GM19193 (cell line): Measurements from ENCODE around the gene ZDHHC14.

ENCODE experiments used
- POLR2A ChIP-seq: IDR thresholded peaks from 4 replicates; pipeline ENCODE4 v1.6.1; 2011; ENCODE audit not compliant: insufficient read depth, insufficient read length; ENCODE audit errors: extremely low read depth

Gene ZDHHC14

DNA sequence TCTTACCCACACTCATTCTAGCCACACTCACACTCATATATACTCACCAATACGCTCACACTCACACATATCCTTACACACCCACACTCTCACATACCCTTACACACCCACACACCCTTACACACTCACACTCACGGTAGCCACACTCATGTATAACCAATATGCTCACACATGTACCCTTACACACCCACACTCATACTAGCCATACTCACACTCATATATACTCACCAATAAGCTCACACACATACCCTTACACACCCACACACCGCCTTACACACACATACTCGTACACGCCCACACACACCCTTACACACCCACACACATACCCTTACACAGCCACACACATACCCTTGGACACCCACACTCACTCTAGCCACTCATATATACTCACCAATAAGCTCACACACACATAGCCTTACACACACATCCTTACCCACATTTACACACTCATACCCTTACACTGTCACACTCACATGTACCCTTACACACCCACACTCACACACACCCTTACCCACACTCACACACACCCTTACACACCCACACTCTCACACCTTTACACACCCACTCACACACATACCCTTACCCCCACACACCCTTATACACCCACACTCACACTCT is 249.6 kb downstream of the ZDHHC14 start:
- TF ChIP-seq POLR2A, result no peak

DNA sequence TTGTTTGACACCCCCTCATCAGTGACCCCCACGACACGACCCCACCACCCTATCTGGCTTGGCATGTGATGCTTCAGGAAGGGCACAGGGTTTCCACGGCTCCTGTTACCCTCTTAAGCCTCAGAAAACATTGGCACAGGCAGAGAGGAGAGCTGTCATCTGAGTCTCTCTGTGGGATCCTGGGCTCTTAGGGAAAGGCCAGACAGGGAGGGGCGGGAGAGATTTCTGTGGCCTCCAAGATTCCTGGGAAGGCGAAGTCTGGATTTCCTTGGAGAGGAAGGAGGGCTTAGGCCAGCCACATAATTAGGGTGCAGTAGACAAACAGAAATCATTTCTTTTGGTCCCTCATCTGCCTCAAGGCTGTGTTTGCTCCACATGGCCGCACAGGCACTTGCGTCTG is 250.4 kb downstream of the ZDHHC14 start:
- TF ChIP-seq POLR2A, result no peak

DNA sequence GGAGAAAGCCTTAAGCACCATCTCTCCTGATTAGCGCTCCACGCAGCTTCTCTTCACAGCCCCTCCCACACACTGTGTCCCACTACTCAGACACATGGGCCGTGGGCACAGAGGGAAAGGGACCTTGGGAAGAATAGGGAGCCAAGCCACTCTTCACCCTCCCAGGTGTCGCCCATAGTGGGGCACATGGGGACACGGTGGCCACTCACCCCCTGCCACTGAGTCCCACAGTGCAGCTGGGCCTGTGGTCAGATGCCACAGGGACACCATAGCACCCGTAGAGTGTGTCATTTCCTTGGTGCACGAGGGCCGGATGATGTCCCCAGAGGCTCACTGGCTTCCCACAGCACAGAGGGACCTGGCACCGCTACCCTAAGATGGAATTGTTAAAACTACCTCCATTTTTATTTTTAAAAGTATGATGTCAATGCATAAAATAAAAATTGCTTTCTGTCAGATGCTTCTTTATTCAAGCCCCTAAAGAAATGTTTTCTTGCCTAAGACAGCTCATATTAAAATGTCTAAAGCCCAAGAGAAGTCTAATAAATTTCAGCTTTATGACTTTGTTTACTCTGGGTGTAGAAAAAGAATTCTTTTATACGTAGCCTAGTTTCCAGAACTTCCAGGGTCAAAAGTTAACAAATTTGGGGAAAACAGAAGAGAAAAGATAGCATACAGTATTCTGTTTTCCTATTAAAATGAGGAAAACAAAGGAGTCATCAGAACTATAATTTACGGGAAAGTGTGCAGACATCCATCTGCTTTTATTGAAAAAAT is 251.0 kb downstream of the ZDHHC14 start:
- no peak for TF ChIP-seq POLR2A

DNA sequence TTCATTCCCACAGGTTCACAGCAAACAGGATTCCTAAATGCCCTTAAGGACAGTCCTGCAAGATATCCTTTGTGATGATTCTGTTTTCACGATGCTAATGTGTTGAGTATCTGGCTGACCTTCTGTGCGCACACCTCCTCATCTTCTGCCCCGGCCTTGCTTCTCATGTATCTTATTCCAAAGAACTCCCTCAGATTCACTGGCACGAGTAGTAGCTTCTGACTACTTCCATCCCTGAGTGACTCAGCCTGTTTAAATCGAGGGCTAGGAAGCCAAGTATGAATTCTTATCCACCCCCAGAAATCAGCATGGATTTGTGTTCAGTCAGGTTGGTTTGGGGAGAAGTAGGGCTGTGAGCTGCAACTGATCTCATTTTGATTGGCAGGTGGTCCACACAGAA is 251.8 kb downstream of the ZDHHC14 start:
- no peak for TF ChIP-seq POLR2A

DNA sequence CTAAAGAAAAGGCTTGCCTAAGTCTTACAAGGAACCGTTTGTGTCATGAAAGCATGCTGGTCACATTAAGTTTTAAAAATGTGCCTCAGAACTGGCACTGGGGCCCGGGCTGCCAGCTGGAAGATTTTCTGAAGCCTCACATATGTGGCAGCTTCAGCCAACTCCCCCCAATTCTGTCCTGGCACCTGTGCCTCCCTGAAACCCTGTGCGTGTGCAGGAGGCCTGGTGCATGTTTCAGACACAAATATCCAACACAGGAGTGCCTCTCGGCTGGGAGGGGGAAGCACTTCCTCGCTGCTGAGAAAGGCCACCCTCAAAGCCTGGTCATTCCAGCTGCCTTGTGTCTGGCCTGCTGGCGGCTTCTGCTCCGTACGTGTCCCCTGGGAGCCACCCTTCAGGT is 253.6 kb downstream of the ZDHHC14 start:
- no peak for TF ChIP-seq POLR2A

DNA sequence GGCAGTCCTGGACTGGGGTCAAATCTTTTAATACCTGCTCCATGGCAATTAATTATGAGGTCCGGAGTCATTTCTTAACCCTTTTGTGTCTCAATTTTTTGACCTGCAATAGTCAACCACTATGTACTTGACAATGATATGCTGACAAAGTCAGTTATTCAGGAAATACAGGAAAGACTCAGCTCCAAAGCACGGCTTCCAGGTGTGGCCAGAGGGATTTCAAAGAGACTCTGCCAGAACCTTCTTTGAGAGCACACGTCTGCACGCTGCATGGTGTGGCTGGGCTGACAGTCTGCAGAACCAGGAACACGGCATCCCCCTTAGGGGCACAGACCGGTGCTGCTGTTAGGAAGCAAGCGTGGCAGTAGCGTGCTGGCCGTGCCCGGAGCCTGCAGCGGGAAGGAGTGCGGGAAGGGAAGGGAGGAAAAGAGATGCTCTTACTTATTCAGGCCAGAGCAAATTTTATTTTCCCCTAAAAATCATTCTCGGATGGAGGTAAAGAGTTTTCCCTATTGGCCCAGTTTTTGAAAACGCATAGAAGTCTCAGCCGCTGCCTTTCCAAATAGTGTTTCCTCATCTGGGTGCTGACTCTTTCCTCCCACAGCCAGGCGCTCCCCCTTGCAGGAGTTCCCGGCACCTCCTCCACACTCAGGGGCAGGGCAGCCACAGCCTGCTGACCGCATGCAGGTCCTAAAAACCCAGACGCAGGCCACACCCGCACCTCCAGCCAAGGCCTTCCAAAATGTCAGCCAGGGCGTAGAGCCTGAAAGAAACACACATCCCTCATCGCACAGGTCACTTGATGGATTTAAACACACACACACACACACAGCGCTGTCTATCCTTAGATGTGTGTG is 254.6 kb downstream of the ZDHHC14 start:
- TF ChIP-seq POLR2A, result no peak

DNA sequence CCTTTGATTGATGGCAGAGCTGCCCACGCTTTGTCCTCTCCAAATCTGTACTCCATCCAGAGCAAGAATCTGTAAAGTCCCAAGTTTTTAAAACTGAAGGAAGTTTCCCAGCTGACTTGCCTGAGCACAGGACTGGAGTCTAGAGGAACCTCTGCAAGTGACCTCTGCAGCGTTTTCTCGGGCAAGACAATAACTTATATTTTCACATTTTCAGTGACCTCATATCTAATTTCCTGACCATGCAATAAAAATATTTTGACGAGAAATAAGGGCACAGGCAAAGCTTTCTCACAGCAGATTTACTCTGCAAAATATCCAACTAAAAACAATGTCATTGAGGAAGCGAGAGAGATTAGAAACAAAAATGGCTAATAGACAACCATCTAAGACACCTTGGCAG is 256.5 kb downstream of the ZDHHC14 start:
- no peak for TF ChIP-seq POLR2A

DNA sequence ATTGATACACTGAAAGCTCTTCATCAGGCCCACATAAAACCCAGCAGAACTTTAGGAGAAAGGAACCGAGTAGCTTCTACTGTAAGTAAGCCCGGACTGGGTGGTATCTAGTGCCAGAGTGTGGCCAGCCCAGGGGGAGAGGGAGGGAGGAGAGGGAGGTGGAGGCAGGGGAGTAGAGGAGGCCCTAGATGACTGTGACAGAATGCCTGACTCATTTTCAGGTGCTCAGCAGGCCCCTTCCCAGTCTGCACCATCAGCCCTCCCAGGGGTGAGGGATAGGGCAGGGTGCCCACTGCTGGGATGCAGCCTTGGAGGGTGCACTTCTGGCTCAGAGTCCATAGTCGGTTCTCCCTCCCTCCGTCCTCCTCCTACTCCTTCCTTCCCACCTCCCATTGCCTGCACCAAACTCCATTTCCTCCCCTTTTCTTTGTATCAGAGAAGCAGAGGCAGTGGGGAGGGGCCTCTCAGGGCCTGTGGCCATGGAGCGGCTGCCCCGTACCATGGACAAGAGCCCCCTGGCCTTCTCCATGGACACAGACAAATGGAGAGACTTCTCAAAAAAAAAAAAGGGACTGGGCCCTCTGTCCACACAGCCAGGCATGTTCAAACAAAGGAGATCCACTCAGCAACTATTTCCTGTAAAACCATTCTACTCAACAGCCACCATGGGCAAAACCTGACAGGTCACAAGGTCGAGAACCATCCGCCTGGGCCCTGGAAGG is 257.1 kb downstream of the ZDHHC14 start:
- no peak for TF ChIP-seq POLR2A

DNA sequence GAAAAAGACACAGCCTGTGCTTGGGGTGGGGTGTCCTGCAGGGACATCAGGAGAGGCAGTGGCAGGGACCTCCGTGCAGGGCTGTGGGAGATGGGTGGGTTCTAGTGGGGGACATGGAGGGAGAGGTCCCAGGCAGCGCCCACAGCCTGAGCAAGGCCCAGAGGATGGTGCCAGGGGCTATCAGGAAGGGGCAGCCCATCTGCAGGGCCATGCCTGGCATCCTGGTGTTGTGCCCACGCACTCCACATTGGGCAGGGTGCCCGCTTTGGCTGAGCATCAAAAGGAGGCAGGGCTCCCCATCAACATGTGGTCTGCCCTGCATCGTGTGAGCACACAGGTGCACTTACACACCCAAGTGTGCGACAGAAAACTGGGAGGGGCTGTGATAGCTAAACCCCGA is 257.8 kb downstream of the ZDHHC14 start:
- TF ChIP-seq POLR2A, result no peak

DNA sequence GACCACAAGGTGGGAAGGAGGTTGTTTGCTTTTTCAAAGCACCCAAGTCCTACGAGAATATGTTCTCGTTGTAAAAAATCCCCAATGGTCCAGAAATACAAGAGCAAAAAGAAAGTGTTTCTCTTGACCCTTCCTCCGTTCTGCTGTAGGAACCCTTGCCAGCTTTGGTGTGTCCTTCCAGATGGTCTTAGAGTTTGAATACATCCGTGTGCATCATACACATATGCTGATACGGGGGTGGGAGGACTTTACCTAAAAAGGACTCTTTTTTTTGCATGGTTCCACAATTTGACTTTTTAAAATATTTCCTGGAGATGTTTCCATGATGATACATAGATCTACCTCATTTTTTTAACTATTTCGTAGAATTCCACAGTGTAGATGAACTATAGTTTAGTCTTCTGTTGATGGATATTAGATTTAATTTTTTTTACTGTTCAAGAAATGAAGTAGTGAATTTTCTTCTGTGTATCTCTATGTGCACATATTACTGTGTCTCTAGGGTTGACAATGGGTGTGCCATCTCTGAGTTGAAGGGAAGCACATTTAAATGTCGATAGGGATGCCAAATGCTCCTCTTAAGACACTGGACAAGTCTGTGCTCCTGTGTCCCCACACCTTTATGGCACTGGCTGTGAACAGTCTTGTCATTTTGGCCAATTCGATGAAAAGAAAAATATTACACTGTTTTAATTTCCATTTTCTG is 259.9 kb downstream of the ZDHHC14 start:
- no peak for TF ChIP-seq POLR2A

DNA sequence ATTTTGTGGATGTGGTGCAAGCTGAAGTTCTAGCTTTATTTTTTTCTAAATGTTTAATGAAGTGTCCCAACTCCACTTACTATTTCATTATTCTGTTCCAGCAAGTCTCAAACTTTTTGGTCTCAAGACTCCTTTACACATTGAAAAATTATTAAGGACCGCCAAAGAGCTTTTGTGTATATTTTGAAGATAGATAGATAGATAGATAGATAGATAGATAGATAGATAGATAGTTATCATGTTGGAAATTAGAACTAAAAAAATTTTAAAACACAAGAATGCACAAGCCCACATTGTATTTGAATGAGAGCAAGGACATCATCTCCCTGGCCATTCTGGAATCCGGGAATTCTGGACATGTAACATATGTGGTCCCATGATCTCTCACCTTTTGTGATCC is 260.8 kb downstream of the ZDHHC14 start:
- no peak for TF ChIP-seq POLR2A

DNA sequence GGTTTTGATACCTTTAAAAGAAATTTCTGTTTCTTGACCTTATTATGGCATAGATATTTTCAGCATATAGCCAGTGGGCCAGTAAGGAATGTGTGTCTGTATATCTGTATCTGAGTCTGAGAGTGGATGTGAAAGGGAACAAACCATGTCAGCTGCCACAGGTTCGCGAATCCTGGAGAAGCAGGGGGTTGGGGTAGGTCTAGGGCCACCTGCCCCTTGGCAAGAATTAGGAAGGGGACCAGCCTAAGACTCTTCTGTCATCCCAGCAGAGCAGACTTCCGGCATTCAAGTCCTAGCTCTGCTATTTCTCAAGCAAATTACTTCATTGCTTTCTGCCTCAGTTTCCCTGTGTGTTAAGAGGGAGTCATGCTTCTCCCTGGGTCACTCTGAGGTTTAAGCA is 261.7 kb downstream of the ZDHHC14 start:
- no peak for TF ChIP-seq POLR2A

DNA sequence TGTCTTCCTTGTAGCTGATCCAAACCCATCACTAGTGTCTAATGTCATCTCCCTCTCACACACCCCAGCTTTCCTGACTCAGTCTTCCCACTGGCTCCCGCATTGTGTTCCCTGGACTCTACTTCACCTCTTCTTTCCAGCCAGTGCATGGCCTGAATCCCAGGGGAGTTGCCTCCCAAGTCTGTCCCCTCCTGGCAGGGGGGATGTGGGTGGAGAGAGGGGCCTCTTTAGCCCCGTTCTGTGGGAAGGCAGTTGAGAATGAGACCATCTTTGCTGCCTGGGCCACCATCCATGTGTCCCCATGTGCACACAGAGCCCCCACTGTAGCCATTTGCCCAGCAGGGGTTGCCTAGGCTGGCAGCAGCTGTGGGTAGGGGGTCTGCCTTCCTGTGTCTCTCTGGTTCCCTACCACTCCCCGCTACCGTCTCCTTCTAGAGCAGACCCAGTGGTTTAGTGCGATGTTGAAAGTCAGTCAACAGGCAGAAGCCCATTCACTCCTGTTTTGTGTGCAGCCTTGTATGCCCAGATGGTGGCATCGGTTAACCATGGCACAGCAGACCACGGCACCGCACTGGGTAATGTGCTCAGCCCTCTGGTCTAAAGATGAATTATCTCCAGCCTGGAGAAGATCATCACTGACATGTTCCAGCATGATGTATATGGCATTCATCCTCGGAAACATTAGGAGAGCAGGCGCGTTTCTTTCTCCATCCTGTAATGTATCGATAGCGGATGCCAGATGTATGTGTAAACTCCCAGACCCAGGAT is 263.2 kb downstream of the ZDHHC14 start:
- no peak for TF ChIP-seq POLR2A
